ENCODE results near the gene LDHD. TPM values are rescaled to one million over a fixed set of nuclear protein-coding genes. Genes with fewer than 3 reads are reported as not detected.

Gene LDHD
- total and polyA plus RNA-seq, 2 of the 8 experiments (the other 6 are each of a cell fraction or from before 2014, with no cell fraction given), result 14.9 to 18.2 TPM

- H3K79me2 ChIP-seq (ENCODE audit: control insufficient read depth in 1 of 2, insufficient read depth in 2 of 2, low read length in 2 of 2), result peaks cover 0 to 26% of the 10 kb centered on the region in 2 experiments; a peak in 2 of 4 replicates
- WGBS, 2 experiments (ENCODE audit: extremely low coverage in 1 of 2, insufficient coverage in 1 of 2, insufficient read length in 1 of 2, insufficient replicate concordance in 2 of 2, low coverage in 1 of 2, low lambda C conversion rate in 2 of 2, missing lambda C conversion rate in 1 of 2), result no CpG with 5 or more reads among the region's 1 CpG
- TF ChIP-seq SIX5 (IDR thresholded peaks at IDR 0.05; ENCODE audit: low read depth, low read length), result no peak
- TF ChIP-seq ATF3 (IDR thresholded peaks at IDR 0.05; ENCODE audit: insufficient read depth, low read depth, low read length), result no peak
- TF ChIP-seq ATF2 (IDR thresholded peaks at IDR 0.05; ENCODE audit: low read length), result no peak
- no peak for TF ChIP-seq E2F6 (IDR thresholded peaks at IDR 0.05)
- TF ChIP-seq PHF8 (conservative IDR thresholded peaks at IDR 0.05; ENCODE audit: low read depth, low read length), result no peak
- TF ChIP-seq TCF12 (IDR thresholded peaks at IDR 0.05; ENCODE audit: low read depth, low read length), result no peak
- TF ChIP-seq POLR2A (IDR thresholded peaks at IDR 0.05; ENCODE audit: control extremely low read depth in 1 of 2, low read depth in 2 of 2, low read length in 2 of 2), result no peak
- no peak for TF ChIP-seq NRF1 (IDR thresholded peaks at IDR 0.05; ENCODE audit: low read depth, low read length)
- no peak for TF ChIP-seq SP1 (IDR thresholded peaks at IDR 0.05; ENCODE audit: low read depth, low read length)
- no peak for TF ChIP-seq SP4 (IDR thresholded peaks at IDR 0.05; ENCODE audit: low read length)
- TF ChIP-seq RAD21 (IDR thresholded peaks at IDR 0.05 in 1 of 2, conservative IDR thresholded peaks at IDR 0.05 in 1 of 2; ENCODE audit: low read depth in 2 of 2, low read length in 2 of 2), result no peak
- no peak for TF ChIP-seq SUZ12 (IDR thresholded peaks at IDR 0.05; ENCODE audit: low read length)
Measured at GRCh38 chr16:75160386-75160785, 43.8 kb upstream of the LDHD start.

More at GRCh38 chr16:75160386-75160785, 43.8 kb upstream of the LDHD start:
- no peak overlapping the region for H4K91ac ChIP-seq (replicated peaks; ENCODE audit: insufficient read length, low read length)
- no peak overlapping the region for H3K4ac ChIP-seq (replicated peaks; ENCODE audit: insufficient read length, low read depth, low read length)
- no peaks in the 10 kb centered on the region for H3K23me2 ChIP-seq (ENCODE audit: low read depth, low read length)
- H3K36me3 ChIP-seq (ENCODE audit: control insufficient read depth in 2 of 4, insufficient read depth in 4 of 4, low read length in 3 of 4), result peaks cover 0 to 15% (median 2%) of the 10 kb centered on the region in 4 experiments; a peak in 4 of 8 replicates
- no peak overlapping the region for H3K18ac ChIP-seq (ENCODE audit: extremely low read depth, low read length)
- H2AFZ ChIP-seq (ENCODE audit: low read length), result no peak overlapping the region
- no peaks in the 10 kb centered on the region; a peak in 2 of 4 replicates for H3K9me3 ChIP-seq (ENCODE audit: insufficient read depth in 2 of 2, low read depth in 1 of 2, low read length in 1 of 2)
- no peak overlapping the region for H2BK120ac ChIP-seq (replicated peaks; ENCODE audit: low read depth, low read length)
- no peak overlapping the region for H4K5ac ChIP-seq (ENCODE audit: insufficient read length, low read depth, low read length)
- H3K14ac ChIP-seq (ENCODE audit: insufficient read length), result no peak overlapping the region
- CTCF ChIA-PET (ENCODE audit: partially characterized antibody), result no interaction called here
- H3K4me3 ChIP-seq (ENCODE audit: extremely low read depth in 1 of 4, insufficient read depth in 2 of 4, low read depth in 3 of 4, low read length in 4 of 4), result no peak overlapping the region
- H2BK20ac ChIP-seq (ENCODE audit: low read length), result no peak overlapping the region
- H3K27ac ChIP-seq (ENCODE audit: low read depth, low read length), result no peak overlapping the region
- peaks cover 5% of the 10 kb centered on the region; the same call in 1 of the 2 replicates for H3K79me1 ChIP-seq (ENCODE audit: low read depth, low read length)
- H2BK5ac ChIP-seq (ENCODE audit: low read depth, low read length), result no peak overlapping the region
- no peaks in the 10 kb centered on the region for H3K4me1 ChIP-seq (replicated peaks in 1 of 4; ENCODE audit: control insufficient read depth in 3 of 4, insufficient read depth in 4 of 4, low read length in 3 of 4)
- H3K23ac ChIP-seq (ENCODE audit: insufficient read length), result no peak overlapping the region
- POLR2A ChIA-PET (ENCODE audit: partially characterized antibody), result interaction anchor here (1.8 kb wide), 1 partner anchor 11 kb away, joined by 5 read pairs; no protein-coding TSS in a partner anchor
- H2BK15ac ChIP-seq (ENCODE audit: low read length), result no peak overlapping the region
- H3K27me3 ChIP-seq (replicated peaks in 1 of 4; ENCODE audit: control insufficient read depth in 3 of 4, extremely low read depth in 1 of 4, insufficient read depth in 3 of 4, low read length in 3 of 4), result no peaks in the 10 kb centered on the region
- H4K8ac ChIP-seq (ENCODE audit: extremely low read depth, insufficient read depth, low read length), result no peak overlapping the region
- H4K20me1 ChIP-seq (replicated peaks in 1 of 2; ENCODE audit: control insufficient read depth in 1 of 2, insufficient read depth in 2 of 2, low read length in 2 of 2), result no peaks in the 10 kb centered on the region
- no peak for FAIRE-seq
- no peak overlapping the region for H3K9ac ChIP-seq (replicated peaks in 1 of 4; ENCODE audit: extremely low read depth in 1 of 4, low read depth in 3 of 4, low read length in 3 of 4)
- no peak for DNase-seq (ENCODE audit: low read depth in 1 of 2, low spot score in 2 of 2)
- H2BK12ac ChIP-seq (ENCODE audit: low read depth, low read length), result no peak overlapping the region
- no peak overlapping the region for H2AK5ac ChIP-seq (ENCODE audit: low read depth, low read length)
- no peak overlapping the region for H3K56ac ChIP-seq (replicated peaks; ENCODE audit: insufficient read length, low read depth, low read length)
- no peak overlapping the region for H3K4me2 ChIP-seq (ENCODE audit: insufficient read depth in 1 of 2, low read depth in 2 of 2, low read length in 2 of 2)

Measured in H1 (cell line).